ENCODE results near the gene SFSWAP.
"Not testable (repeated sequence)": the region's sequence is repeated elsewhere in the genome, so short reads cannot be mapped to it uniquely, and the experiment has no call there.

SFSWAP gene

GRCh38 chr12:131704509-131704908 is 6.4 kb upstream of the SFSWAP start:
- no peak for FAIRE-seq

GRCh38 chr12:131706709-131707108 is 4.2 kb upstream of the SFSWAP start:
- not testable (repeated sequence) for FAIRE-seq

DNA sequence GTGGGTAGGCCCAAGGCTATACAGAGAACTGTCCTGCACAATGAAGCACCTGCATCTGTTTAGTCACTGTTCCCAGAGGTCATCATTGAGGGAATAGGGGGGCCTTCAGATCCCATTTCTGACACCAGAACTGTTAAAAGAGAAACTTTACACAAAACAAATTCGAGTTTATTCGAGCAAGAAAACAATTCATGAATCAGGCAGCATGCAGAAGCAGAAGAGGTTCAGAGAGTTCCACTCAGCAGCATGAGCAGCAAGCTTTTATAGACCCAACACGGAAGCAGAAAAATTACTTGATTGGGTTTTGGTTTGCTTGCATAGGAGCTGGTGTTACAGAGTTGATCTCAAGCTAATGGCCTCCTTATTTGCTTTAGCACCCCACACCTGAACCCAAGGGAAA is 1.7 kb upstream of the SFSWAP start:
- FAIRE-seq = no peak

- no peak for FAIRE-seq
These were observed 788 bp downstream of the SFSWAP start for GRCh38 chr12:131711551-131712205.

- FAIRE-seq = no peak
These were observed 2.5 kb downstream of the SFSWAP start for GRCh38 chr12:131713349-131713748.

DNA sequence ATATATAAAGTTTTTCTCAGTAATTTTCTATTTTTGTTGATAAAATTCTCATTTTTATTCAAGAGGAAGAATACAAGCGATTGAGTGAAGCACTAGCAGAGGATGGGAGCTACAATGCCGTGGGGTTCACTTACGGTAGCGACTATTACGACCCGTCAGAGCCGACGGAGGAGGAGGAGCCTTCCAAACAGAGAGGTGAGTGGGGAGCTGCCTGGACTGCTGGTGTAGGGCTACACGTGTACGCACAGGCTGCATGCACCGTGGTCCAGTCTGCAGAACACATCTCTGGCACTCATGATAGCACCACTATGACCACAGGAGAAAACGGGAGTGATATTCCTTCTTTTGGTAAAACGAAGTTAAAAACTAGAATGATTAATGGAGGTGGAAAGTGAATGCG is 3.9 kb downstream of the SFSWAP start:
- no peak for FAIRE-seq

DNA sequence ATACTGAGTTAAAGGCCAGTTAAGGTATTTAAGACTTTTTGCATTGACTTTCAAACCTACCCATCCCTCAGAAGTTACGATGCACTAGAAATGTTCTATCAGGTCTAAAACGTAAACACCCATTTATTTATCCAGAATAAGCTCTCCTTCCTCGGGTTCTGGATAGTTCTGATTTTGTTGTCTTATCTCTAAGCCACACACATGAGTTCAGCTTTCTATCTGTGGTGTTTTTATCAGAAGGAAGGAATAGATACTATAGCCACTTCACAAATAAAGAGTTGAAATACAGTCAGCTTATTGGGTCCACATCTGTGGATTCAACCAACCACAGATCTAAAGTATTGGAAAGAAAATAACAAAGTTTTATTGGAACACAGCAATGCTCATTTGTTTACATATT is 5.4 kb downstream of the SFSWAP start:
- FAIRE-seq = no peak

DNA sequence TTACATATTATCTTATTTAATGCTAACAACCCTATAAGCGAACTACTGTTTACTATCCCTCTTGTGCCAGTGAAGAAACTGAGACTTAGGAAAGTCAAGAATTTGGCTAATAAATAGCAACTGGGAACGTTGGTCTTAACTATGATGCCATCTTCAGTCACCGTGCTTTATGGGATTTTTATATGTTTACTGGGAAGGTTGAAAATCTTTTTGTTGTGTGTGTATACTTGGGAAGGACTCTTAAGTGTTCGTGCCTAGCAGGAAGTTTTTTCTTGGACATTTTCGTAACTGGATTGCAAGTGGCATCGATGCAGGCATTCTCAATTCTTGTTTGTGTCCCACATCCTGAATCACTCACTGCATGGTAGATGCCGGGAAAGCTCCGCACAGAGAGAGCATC is 9.4 kb downstream of the SFSWAP start:
- FAIRE-seq = peak; percentile 66

DNA sequence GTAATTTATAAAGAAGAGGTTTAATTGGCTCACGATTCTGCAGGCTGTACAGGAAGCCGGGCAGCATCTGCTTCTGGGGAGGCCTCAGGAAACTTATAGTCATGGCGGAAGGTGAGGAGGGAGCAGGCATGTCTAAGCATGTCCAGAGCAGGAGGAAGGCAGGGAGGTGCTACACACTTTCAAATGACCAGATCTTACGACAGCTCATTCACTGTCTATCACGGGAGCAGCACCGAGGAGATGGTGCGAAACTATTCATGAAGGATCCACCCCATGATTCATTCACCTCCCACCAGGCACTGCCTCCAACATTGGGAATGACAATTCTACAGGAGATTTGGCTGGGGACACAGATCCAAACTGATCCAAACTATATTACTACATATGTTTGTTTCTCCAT is 10.0 kb downstream of the SFSWAP start:
- no peak for FAIRE-seq

- peak; percentile 49 for FAIRE-seq
These were observed 10.7 kb downstream of the SFSWAP start for GRCh38 chr12:131721548-131721947.

- no peak for FAIRE-seq
These were observed 12.6 kb downstream of the SFSWAP start for GRCh38 chr12:131723532-131723931.

DNA sequence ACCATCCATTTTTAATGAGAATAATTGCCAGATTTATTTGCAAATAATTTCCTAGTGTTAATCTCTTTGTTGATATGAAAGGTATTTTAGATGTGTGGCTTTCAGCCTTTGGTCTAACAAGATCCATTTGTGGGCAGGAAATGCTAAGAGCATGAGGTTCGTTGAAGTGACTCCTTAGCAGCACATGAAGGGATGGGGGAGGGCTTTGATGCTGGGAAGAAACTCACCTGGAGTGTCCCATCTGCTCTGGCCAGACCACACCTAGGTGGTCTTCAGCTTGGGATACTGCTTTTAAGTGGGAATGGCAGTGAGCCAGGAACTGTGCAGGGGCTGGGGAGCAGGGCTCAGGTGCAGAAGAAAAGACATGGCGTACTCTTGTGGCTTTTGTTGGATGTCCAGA is 13.6 kb downstream of the SFSWAP start:
- no peak for FAIRE-seq

DNA sequence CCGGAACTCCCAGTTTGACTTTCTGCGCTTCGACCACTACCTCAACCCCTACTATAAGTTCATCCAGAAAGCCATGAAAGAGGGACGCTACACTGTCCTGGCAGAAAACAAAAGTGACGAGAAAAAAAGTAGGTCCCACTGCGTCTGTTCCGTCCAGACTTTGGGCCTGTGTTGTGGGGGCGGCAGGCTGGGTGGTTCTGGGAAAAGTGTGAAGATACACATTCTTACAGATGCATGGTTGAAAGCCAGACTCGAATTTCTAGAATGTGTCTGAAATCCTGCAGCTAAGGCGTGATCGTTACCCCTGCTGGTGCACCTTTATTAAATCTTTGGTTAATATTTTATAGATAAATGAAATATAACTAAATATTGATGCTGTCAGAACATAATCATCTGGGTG is 14.6 kb downstream of the SFSWAP start:
- no peak for FAIRE-seq

DNA sequence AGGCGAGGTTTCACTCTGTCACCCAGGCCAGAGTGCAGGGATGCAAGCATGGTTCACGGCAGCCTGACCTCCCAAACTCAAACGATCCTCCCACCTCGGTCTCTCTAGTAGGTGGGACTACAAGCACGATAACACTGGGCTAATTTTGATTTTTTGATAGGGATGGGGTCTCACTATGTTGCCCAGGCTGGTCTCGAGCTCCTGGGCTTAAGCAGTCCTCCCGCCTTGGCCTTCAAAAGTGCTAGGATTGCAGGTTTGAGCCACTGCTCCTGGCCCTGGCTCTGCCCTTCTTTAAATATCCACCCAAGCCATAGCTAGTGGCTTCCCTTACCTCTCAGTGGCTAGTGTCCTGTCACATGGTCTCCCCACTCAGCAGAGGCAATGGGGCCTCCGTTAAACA is 17.8 kb downstream of the SFSWAP start:
- FAIRE-seq = no peak

DNA sequence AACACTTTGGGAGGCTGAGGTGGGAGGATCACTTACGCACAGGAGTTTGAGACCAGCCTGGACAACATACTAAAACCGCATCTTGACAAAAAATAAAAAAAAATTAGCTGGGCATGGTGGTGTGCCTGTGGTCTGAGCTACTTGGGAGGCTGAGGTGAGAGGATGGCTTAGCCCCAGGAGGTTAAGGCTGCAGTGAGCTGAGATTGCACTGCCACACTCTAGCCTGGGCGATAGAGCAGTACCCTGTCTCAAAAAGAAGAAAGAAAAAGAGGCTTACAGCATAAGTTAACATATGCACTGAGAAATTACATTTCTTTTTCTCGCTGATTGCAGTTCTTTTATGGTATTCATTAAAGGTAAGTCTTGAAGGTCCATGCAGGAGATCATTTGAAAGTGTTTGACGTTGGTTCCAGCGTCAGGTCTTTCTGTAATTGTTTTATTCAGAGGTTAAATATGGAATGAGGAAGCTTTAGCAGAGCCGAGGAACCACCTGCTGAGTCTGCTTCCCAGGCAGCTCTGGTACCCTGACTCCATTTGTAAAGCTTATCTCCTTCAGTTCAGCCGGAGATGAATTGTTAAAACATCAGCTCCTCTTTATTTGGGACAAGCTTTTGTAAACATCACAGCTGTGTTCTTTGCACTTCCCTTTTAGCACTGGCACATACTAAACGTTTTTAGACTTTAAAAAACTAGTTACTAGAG is 18.5 kb downstream of the SFSWAP start:
- no peak for FAIRE-seq

GRCh38 chr12:131732996-131733615 is 22.2 kb downstream of the SFSWAP start:
- no peak for FAIRE-seq

DNA sequence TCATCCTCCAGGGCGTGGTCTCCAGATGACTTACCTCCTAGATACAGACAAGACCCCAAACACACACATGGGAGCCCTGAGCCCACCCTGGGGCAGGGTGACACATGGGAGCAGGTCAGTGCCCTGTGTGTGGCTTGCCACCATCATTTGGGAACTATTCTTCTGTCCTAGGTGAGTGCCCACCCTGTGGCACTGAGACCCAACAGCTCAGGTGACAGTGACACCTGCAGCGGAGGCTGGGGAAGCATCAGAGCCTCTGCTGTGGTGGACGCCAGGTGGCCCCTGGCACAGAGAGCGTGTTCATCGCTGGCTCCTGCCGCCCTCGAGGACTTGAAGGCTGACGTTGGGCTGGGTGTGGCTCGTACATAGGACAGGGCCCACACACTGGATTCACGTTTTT is 23.0 kb downstream of the SFSWAP start:
- no peak for FAIRE-seq

DNA sequence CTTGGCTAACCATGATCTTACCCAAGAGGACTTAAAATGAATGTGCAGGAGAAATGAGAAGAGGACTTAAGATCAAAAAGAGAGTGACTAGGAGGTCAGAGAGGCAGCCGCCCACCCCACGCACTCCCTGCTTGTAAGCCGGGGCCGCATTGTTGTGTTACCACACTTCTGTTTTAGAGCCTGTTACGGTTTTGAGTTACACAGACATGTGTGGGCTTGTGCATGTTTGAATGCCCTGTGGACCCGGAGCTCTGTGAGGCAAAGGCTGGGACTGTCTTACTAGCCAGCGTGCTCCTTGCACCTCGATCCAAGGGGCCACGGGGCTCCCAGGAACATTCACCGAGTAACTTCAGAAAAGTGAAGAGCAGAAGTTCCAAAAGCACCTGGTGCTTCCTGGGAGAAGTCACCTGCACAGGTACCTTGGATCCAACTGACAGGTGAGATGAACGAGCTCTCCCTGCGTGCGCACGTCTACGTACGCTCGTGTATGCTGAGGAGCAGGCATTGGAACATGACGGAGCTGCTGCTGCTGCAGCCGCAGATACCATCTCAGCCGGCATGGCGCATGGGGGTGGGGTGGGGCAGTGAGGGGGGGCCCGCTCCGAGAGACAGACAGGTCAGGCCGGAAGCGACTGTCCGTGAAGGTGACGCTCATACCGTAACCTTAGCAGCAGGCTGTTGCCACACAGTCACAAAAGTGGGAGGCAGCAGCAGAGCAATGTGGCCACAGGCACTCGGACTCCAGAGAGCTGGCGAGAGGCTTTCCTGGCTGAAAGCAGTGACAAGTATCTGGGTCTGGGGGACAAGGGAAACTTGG is 23.7 kb downstream of the SFSWAP start:
- FAIRE-seq = no peak

GRCh38 chr12:131735153-131735456 is 24.2 kb downstream of the SFSWAP start:
- no peak for FAIRE-seq

DNA sequence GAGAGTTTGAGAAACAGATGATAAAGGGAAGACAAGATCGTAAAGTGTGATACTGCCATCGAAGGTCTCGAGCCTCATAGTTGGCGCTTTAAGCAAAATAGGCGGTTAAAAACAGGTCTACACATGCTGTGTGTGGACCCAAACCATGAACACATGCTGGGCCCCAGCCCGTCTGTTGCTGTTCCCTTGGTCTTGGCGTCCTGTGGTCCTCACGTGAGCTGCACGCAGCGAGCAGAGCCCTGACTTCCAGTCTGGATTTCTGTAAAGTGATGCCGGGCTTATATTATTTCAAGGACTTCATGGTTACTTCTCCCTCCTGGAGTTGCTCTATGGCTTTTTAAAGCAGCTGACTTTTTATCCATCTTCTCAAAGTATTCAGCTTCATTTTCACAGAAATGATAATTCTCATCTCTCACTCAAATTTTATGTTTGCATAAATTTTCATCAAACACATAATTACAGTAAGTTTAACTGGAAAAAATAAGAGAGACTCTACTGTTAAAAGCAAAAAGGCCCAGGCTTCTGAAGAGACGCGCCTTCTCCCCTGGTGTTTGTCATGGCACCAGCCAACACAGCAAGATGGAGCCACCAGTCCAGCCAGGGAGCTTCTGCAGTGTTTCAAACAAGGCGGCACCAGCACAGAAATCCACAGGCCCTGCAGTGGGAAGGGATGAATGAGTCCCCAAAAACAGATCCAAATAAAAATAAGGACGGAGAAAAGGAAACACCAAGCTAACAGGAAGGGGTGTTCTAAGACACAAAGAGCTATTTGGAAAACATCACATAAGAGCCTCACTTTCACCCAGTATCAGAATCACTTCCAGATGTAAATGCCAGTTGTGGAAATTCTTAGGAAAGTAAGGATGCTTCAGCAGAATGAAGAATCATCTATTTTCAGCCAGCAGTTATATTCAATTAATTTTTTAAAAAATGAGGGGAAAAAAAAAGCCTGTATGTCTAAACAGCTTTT is 24.9 kb downstream of the SFSWAP start:
- no peak for FAIRE-seq

DNA sequence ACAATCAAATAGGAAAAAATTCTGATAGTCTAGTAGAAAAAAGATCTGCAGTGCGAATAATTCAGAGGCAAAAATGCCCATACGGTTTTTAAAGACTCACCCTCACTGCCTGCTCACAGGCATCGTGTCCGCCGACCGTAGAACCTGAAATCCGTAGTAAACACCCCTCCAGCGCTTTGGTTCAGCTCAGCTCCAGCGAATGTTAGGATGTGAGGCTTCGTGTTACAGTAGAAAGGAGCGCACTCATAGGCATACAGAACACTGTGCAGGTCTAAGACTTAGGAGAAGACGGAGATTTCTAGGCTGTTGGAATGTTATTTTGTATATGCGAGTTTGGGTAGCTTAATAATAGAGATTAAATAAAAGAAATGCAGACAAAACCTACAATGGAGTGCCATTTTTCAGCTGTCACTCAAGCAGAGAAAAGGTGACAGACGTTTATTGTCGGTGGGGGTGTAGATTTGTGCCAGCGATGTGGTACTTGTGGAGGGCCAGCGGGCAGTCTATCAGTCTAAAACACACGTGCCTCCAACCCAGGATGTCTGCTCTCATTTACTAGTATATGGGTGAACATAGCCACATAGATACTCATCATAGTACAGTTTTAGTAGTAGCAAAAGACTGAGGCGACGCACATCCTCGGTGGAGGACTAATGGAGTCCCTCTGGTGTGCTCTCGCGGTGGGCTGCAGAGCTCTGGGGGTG is 25.7 kb downstream of the SFSWAP start:
- no peak for FAIRE-seq

Data from islet of Langerhans (tissue), 1 donor.